K562 (cell line): ENCODE results near the gene FLOT2. TPM values are rescaled to one million over a fixed set of nuclear protein-coding genes. Genes with fewer than 3 reads are reported as not detected.
A peak's percentile ranks its signal among the peaks of the same experiment; 100 is the strongest.

ENCODE experiments used
- ATAC-seq: fragments of 200-7000 bp; cut with Tn5 transposase; 3 replicates; pipeline ENCODE4 v1.9.1; 2020; ENCODE audit warnings: moderate library complexity
- BruUV-seq: library from RNA; stranded (reverse); fragments of 400-500 nt; replicated peaks from 2 replicates; lab custom pipeline; 2021; lab: Mats Ljungman, UMichigan
- CTCF ChIA-PET: fragments of 300-600 bp; formaldehyde crosslinking; extraction: SDS; loops from one replicate; lab custom pipeline; 2021; ENCODE audit warnings: low intra/inter-chr PET ratio; lab: Yijun Ruan, JAX
- POLR2A ChIA-PET: fragments of 300-600, 350-650 bp; sonication (Branson Sonifier 250); formaldehyde crosslinking; extraction: SDS; loops from one replicate; lab custom pipeline; 2021; ENCODE audit warnings: antibody characterized with exemption, inconsistent platforms; lab: Yijun Ruan, JAX
- DNase-seq, 4 experiments: peaks; one replicate each; pipeline versions ENCODE4 v3.0.0 to v3.0.0-alpha.2; 2011 to 2018; ENCODE audit warnings: low spot score in 3 of 4, mixed read lengths in 3 of 4; ENCODE audit errors: extremely low read depth in 1 of 4
- FAIRE-seq: peaks from 2 replicates; lab custom pipeline; 2011; peaks lifted over from hg19 to GRCh38; lab: Jason Lieb, UNC
- H2AFZ ChIP-seq: 2 replicates; pipeline ENCODE4 v1.6.0; 2011; ENCODE audit warnings: low read depth, low read length, control low read depth, inconsistent platforms
- H3K27ac ChIP-seq: fragments of 200-600 bp; 3 replicates; pipeline ENCODE4 v1.8.0; 2011; ENCODE audit warnings: low read depth, mild to moderate bottlenecking, control low read depth, inconsistent platforms, low read length, moderate library complexity, mixed read lengths; ENCODE audit errors: extremely low read depth
- H3K27me3 ChIP-seq, 2 experiments: fragments of 300-600 bp in 1 of 2; 2 replicates in 1 of 2; 3 replicates in 1 of 2; pipeline versions ENCODE4 v1.6.0 to v1.8.0; 2011; ENCODE audit warnings: inconsistent platforms in 2 of 2, low read length in 2 of 2, mild to moderate bottlenecking in 1 of 2, mixed read lengths in 1 of 2, moderate library complexity in 1 of 2; ENCODE audit not compliant: control insufficient read depth in 2 of 2, insufficient read depth in 2 of 2
- H3K36me3 ChIP-seq: fragments of 300-600 bp; 3 replicates; pipeline ENCODE4 v1.8.0; 2011; ENCODE audit warnings: mild to moderate bottlenecking, low read length, inconsistent platforms; ENCODE audit not compliant: control insufficient read depth, insufficient read depth
- H3K4me1 ChIP-seq, 2 experiments: fragments of 200-600 bp in 1 of 2; replicated peaks in 1 of 2; 2 replicates in 1 of 2; 3 replicates in 1 of 2; pipeline versions ENCODE4 v1.5.1 to v1.8.0; 2011; ENCODE audit warnings: inconsistent platforms in 2 of 2, low read length in 2 of 2, mild to moderate bottlenecking in 1 of 2, mixed read lengths in 1 of 2, moderate library complexity in 1 of 2; ENCODE audit not compliant: control insufficient read depth in 2 of 2, insufficient read depth in 2 of 2
- H3K4me2 ChIP-seq: 2 replicates; pipeline ENCODE4 v1.6.1; 2011; ENCODE audit warnings: low read length, control low read depth, inconsistent platforms, mixed read lengths; ENCODE audit not compliant: insufficient read depth
- H3K4me3 ChIP-seq: fragments of 200-600 bp; sonication (generic), shearing (Covaris generic); 2 replicates; pipeline ENCODE4 v1.5.1; 2016; ENCODE audit warnings: control low read depth, inconsistent platforms
- H3K79me2 ChIP-seq: fragments of 200-600 bp; 3 replicates; pipeline ENCODE4 v1.8.0; 2011; ENCODE audit warnings: low read length, inconsistent platforms; ENCODE audit not compliant: control insufficient read depth, insufficient read depth
- H3K9ac ChIP-seq, 2 experiments: 2 replicates each; pipeline versions ENCODE4 v1.6.0 to v1.6.1; 2011; ENCODE audit warnings: low read depth in 2 of 2, low read length in 2 of 2, control low read depth in 1 of 2, inconsistent platforms in 1 of 2, mild to moderate bottlenecking in 1 of 2, mixed read lengths in 1 of 2; ENCODE audit not compliant: insufficient read depth in 1 of 2
- H3K9me1 ChIP-seq: one replicate; pipeline ENCODE4 v1.6.0; 2011; ENCODE audit warnings: inconsistent platforms, mild to moderate bottlenecking, low read length, moderate library complexity; ENCODE audit not compliant: control insufficient read depth, insufficient read depth
- H3K9me3 ChIP-seq: replicated peaks from 2 replicates; pipeline ENCODE4 v1.5.1; 2011; ENCODE audit warnings: low read depth, low read length, inconsistent platforms; ENCODE audit not compliant: control insufficient read depth, insufficient read depth
- H4K20me1 ChIP-seq: replicated peaks from 2 replicates; pipeline ENCODE4 v1.6.1; 2011; ENCODE audit warnings: low read length, inconsistent platforms, mixed read lengths; ENCODE audit not compliant: control insufficient read depth, insufficient read depth
- MLX ChIP-seq, 2 experiments: fragments of 450-650 bp in 1 of 2; sonication (generic) in 1 of 2; formaldehyde crosslinking; conservative IDR thresholded peaks; 2 replicates each; pipeline versions ENCODE4 v1.4.0 to v1.8.1; 2020 to 2022; ENCODE audit warnings: mild to moderate bottlenecking in 1 of 2, missing genetic modification reagents in 1 of 2
- MYNN ChIP-seq, 2 experiments: sonication (generic); formaldehyde crosslinking in 1 of 2; IDR thresholded peaks; 2 replicates each; pipeline versions ENCODE4 v1.5.0 to v1.6.1; 2016 to 2020; ENCODE audit warnings: antibody characterized with exemption in 1 of 2, missing genetic modification reagents in 1 of 2
- PBX2 ChIP-seq, 2 experiments: IDR thresholded peaks in 1 of 2; conservative IDR thresholded peaks in 1 of 2; 2 replicates each; pipeline ENCODE4 v1.6.1; 2016; ENCODE audit warnings: low read depth in 2 of 2, mild to moderate bottlenecking in 1 of 2, missing compliant biosample characterization in 1 of 2, missing genetic modification characterization in 1 of 2, moderate library complexity in 1 of 2
- PREB ChIP-seq: sonication (generic); formaldehyde crosslinking; IDR thresholded peaks from 2 replicates; pipeline ENCODE4 v1.8.1; 2023; ENCODE audit warnings: mild to moderate bottlenecking, missing genetic modification reagents
- RERE ChIP-seq: sonication (generic); formaldehyde crosslinking; IDR thresholded peaks from 2 replicates; pipeline ENCODE4 v1.8.0; 2023; ENCODE audit warnings: missing genetic modification reagents, mild to moderate bottlenecking, borderline replicate concordance
- TBP ChIP-seq: optimal IDR thresholded peaks from 2 replicates; pipeline ENCODE3; 2011; ENCODE audit warnings: low read depth, low read length, improper control_type of control experiment
- ZNF395 ChIP-seq: fragments of 200-800 bp; sonication (Bioruptor generic); IDR thresholded peaks from 2 replicates; pipeline ENCODE4 v1.6.1; 2017; ENCODE audit warnings: missing genetic modification characterization, missing compliant biosample characterization
- WGBS: fragments of 100-300 bp; shearing (Covaris generic); methylation state at CpG from one replicate; pipeline ENCODE4 v1.1.6; 2016; ENCODE audit warnings: low coverage, mixed read lengths; ENCODE audit not compliant: insufficient coverage; ENCODE audit errors: missing lambda C conversion rate; 5-methylcytosine and 5-hydroxymethylcytosine counted together
- in situ Hi-C: fragments of 300-500 bp; cut with MboI; formaldehyde crosslinking; loops from 4 replicates; pipeline ENCODE4 v1.15.0; 2018; ENCODE audit warnings: inconsistent platforms, mixed read lengths
- intact Hi-C: fragments of 100-400 bp; cut with micrococcal nuclease; formaldehyde crosslinking; loops from 2 replicates; pipeline ENCODE4 v1.14.2; 2022
- polyA plus RNA-seq, 8 experiments: library from polyadenylated mRNA; depleted of rRNA in 4 of 8; stranded (reverse) in 5 of 8; unstranded in 3 of 8; fragments of >200 nt; fragmentation: Nextera tagmentation in 2 of 8; fragmentation: Illumina TruSeq in 1 of 8; extraction: Ambion mirVana in 2 of 8; extraction: Trizol in 1 of 8; gene quantifications; 2 replicates each; pipeline versions ENCODE4 v1.2.1 to v1.2.3, GENCODE V29; 2011 to 2014; ENCODE audit warnings: inconsistent platforms in 1 of 8, missing spikeins in 1 of 8
- total RNA-seq, 7 experiments: library from RNA; depleted of rRNA in 6 of 7; stranded (reverse); fragments of >200 nt in 6 of 7; fragmentation: Illumina TruSeq in 2 of 7; extraction: Trizol in 2 of 7; gene quantifications; 2 replicates each; pipeline versions ENCODE4 v1.2.1 to v1.2.3, GENCODE V29; 2011 to 2021; ENCODE audit warnings: low replicate concordance in 1 of 7

The FLOT2 gene
- total and polyA plus RNA-seq, 9 of the 15 experiments (the other 6 are each of a cell fraction or from before 2014, with no cell fraction given): 17.5 to 138 (median 41.7) TPM

- no peaks in the 10 kb centered on the region for H4K20me1 ChIP-seq
- H3K36me3 ChIP-seq: peaks cover 44% of the 10 kb centered on the region
- in situ Hi-C loops (loop anchor here (5.0 kb wide), 1 partner anchor 129 kb away; no protein-coding TSS in a partner anchor), intact Hi-C loops (loop anchor here (5.0 kb wide), 1 partner anchor 249 kb away; the partner anchor contains the start of gene BLTP2)
- peak overlapping the region; percentile 86 to 91 for H3K9ac ChIP-seq
- H3K9me3 ChIP-seq: no peaks in the 10 kb centered on the region
- no TSS peak for BruUV-seq
- ChIA-PET CTCF (interaction anchor here (1.6 to 1.7 kb wide), 2 partner anchors 48 to 133 kb away, joined by 6 to 10 read pairs; no protein-coding TSS in a partner anchor), POLR2A (interaction anchor here (0.5 to 1.6 kb wide), 15 partner anchors 8 to 184 kb away, joined by 3 to 6 read pairs (median 3); partner anchors contain the start of genes NEK8 and TLCD1)
- H3K4me2 ChIP-seq: peak overlapping the region; percentile 89
- H3K79me2 ChIP-seq: peaks cover 64% of the 10 kb centered on the region
- ATAC-seq (no peak), DNase-seq (no peak), FAIRE-seq (no peak)
- H2AFZ ChIP-seq: no peak overlapping the region
- no peaks in the 10 kb centered on the region for H3K9me1 ChIP-seq
- no peaks in the 10 kb centered on the region for H3K27me3 ChIP-seq
- WGBS: 1% methylated on average over 5 of the region's 5 CpGs
- peaks cover 33 to 47% of the 10 kb centered on the region in 2 experiments for H3K4me1 ChIP-seq
- H3K27ac ChIP-seq: peak overlapping the region; percentile 91
- peak overlapping the region; percentile 95 for H3K4me3 ChIP-seq
- TF ChIP-seq MLX (CRISPR knock-in tag; conservative IDR thresholded peaks at IDR 0.05) (0 out of 4 replicates have a peak, but pooled peaks of 1 of the 2 experiments have one; percentile 8), TBP (no peak), PREB (0 out of 2 replicates have a peak, but pooled peaks have one; percentile 7), PBX2 (CRISPR knock-in tag; IDR thresholded peaks at IDR 0.05; ENCODE audit: low read depth) (peak; percentile 13; the same call in 1 of the 2 replicates), PBX2 (tag; conservative IDR thresholded peaks at IDR 0.05; ENCODE audit: low read depth) (no peak), MYNN (IDR thresholded peaks at IDR 0.05) (no peak), MYNN (CRISPR knock-in tag; IDR thresholded peaks at IDR 0.05) (no peak), RERE (CRISPR knock-in tag) (peak; percentile 49; the same call in 1 of the 2 replicates), ZNF395 (CRISPR knock-in tag) (peak; percentile 8; the same call in 1 of the 2 replicates)
These were observed 1.0 kb downstream of the FLOT2 start for GRCh38 chr17:28896491-28896883.
